NCI-H2196 treated with DMSO at 0.1 percent for 48 hours (cell line): Measurements from ENCODE around the gene ADAMTS16.

Experiments
- DNase-seq: peaks from one replicate; lab custom pipeline; 2025; ENCODE audit not compliant: unreplicated experiment; lab: John Stamatoyannopoulos, UW

The ADAMTS16 gene

GRCh38 chr5:5276951-5277517 lies 136.9 kb downstream of the ADAMTS16 start:
- no peak for DNase-seq

GRCh38 chr5:5278201-5278814 lies 138.2 kb downstream of the ADAMTS16 start:
- DNase-seq, result no peak

- DNase-seq, result no peak
Observed at GRCh38 chr5:5278815-5279381, 138.8 kb downstream of the ADAMTS16 start.

- DNase-seq, result no peak
Observed at GRCh38 chr5:5285906-5286305, 145.8 kb downstream of the ADAMTS16 start.

- DNase-seq, result no peak
Observed at GRCh38 chr5:5287419-5287818, 147.3 kb downstream of the ADAMTS16 start.

- no peak for DNase-seq
Observed at GRCh38 chr5:5288201-5288600, 148.1 kb downstream of the ADAMTS16 start.

- no peak for DNase-seq
Observed at GRCh38 chr5:5289537-5289936, 149.4 kb downstream of the ADAMTS16 start.

GRCh38 chr5:5290674-5291334 lies 150.7 kb downstream of the ADAMTS16 start:
- DNase-seq, result no peak

- no peak for DNase-seq
Observed at GRCh38 chr5:5291357-5291756, 151.2 kb downstream of the ADAMTS16 start.

- DNase-seq, result no peak
Observed at GRCh38 chr5:5293029-5293428, 152.9 kb downstream of the ADAMTS16 start.

GRCh38 chr5:5294429-5294828 lies 154.3 kb downstream of the ADAMTS16 start:
- DNase-seq, result no peak

- no peak for DNase-seq
Observed at GRCh38 chr5:5295351-5295750, 155.2 kb downstream of the ADAMTS16 start.

- DNase-seq, result no peak
Observed at GRCh38 chr5:5296051-5296450, 155.9 kb downstream of the ADAMTS16 start.

- DNase-seq, result no peak
Observed at GRCh38 chr5:5297432-5298067, 157.4 kb downstream of the ADAMTS16 start.

- no peak for DNase-seq
Observed at GRCh38 chr5:5298068-5298633, 158.0 kb downstream of the ADAMTS16 start.

- DNase-seq, result no peak
Observed at GRCh38 chr5:5298841-5299541, 158.9 kb downstream of the ADAMTS16 start.

- no peak for DNase-seq
Observed at GRCh38 chr5:5301176-5301575, 161.0 kb downstream of the ADAMTS16 start.

GRCh38 chr5:5302201-5302600 lies 162.1 kb downstream of the ADAMTS16 start:
- no peak for DNase-seq

GRCh38 chr5:5303242-5303641 lies 163.1 kb downstream of the ADAMTS16 start:
- DNase-seq, result no peak

- DNase-seq, result no peak
Observed at GRCh38 chr5:5304361-5305020, 164.4 kb downstream of the ADAMTS16 start.
